GM12878 (cell line): ENCODE measurements around the gene TRPC1. TPM values are rescaled to one million over a fixed set of nuclear protein-coding genes. Genes with fewer than 3 reads are reported as not detected.

Source experiments
- ATAC-seq: fragments of 200-7000 bp; cut with Tn5 transposase; 3 replicates; pipeline ENCODE4 v1.9.1; 2020; ENCODE audit warnings: mild to moderate bottlenecking, moderate library complexity
- BruUV-seq: library from RNA; stranded (reverse); fragments of 400-500 nt; replicated peaks from 2 replicates; lab custom pipeline; 2021; lab: Mats Ljungman, UMichigan
- CTCF ChIA-PET: fragments of 300-600 bp; sonication (Branson Sonifier 250); formaldehyde crosslinking; extraction: SDS; loops from one replicate; lab custom pipeline; 2021; ENCODE audit warnings: inconsistent platforms; lab: Yijun Ruan, JAX
- POLR2A ChIA-PET: fragments of 350-600 bp; formaldehyde crosslinking; extraction: SDS; loops from one replicate; lab custom pipeline; 2021; ENCODE audit warnings: inconsistent platforms; lab: Charles Lee
- RAD21 ChIA-PET: fragments of 300-600 bp; sonication (Branson Sonifier 250); formaldehyde crosslinking; loops from one replicate; lab custom pipeline; 2023; ENCODE audit warnings: antibody characterized with exemption; ENCODE audit not compliant: unreplicated experiment; lab: Charles Lee
- SMC1A ChIA-PET: fragments of 300-600 bp; sonication (Branson Sonifier 250); formaldehyde crosslinking; loops from one replicate; lab custom pipeline; 2023; ENCODE audit not compliant: unreplicated experiment, uncharacterized antibody; lab: Charles Lee
- DNase-seq: peaks from one replicate; pipeline ENCODE4 v3.0.0-alpha.2; 2011; ENCODE audit warnings: low read depth, low spot score
- FAIRE-seq: peaks from 3 replicates; lab custom pipeline; 2011; peaks lifted over from hg19 to GRCh38; lab: Jason Lieb, UNC
- H2AFZ ChIP-seq: 2 replicates; pipeline ENCODE4 v1.6.0; 2011; ENCODE audit warnings: low read depth, low read length, control low read depth; ENCODE audit not compliant: control insufficient read depth
- H3K27ac ChIP-seq: 2 replicates; pipeline ENCODE4 v1.5.1; 2011; ENCODE audit warnings: control low read depth; ENCODE audit not compliant: control insufficient read depth, insufficient read depth
- H3K27me3 ChIP-seq, 2 experiments: replicated peaks in 1 of 2; 2 replicates each; pipeline versions ENCODE4 v1.6.0 to v1.6.1; 2011; ENCODE audit warnings: low read length in 1 of 2; ENCODE audit not compliant: control insufficient read depth in 2 of 2, insufficient read depth in 2 of 2
- H3K36me3 ChIP-seq, 2 experiments: 2 replicates each; pipeline ENCODE4 v1.5.1; 2011; ENCODE audit warnings: low read length in 1 of 2; ENCODE audit not compliant: control insufficient read depth in 2 of 2, insufficient read depth in 2 of 2
- H3K4me1 ChIP-seq: 2 replicates; pipeline ENCODE4 v1.6.1; 2011; ENCODE audit warnings: mild to moderate bottlenecking, low read length, moderate library complexity, mixed read lengths; ENCODE audit not compliant: control insufficient read depth, insufficient read depth
- H3K4me2 ChIP-seq: 2 replicates; pipeline ENCODE4 v1.6.0; 2011; ENCODE audit warnings: control low read depth; ENCODE audit not compliant: control insufficient read depth, insufficient read depth
- H3K4me3 ChIP-seq: fragments of 200-600 bp; sonication (generic); 2 replicates; pipeline ENCODE4 v1.5.1; 2016
- H3K79me2 ChIP-seq: 2 replicates; pipeline ENCODE4 v1.6.0; 2011; ENCODE audit warnings: low read length; ENCODE audit not compliant: control insufficient read depth, insufficient read depth
- H3K9ac ChIP-seq: 2 replicates; pipeline ENCODE4 v1.8.0; 2011; ENCODE audit warnings: low read length, control low read depth, mixed read lengths; ENCODE audit not compliant: control insufficient read depth, insufficient read depth
- H3K9me3 ChIP-seq: replicated peaks from 3 replicates; pipeline ENCODE4 v1.5.1; 2011; ENCODE audit warnings: mild to moderate bottlenecking, low read length; ENCODE audit not compliant: control insufficient read depth, insufficient read depth
- H4K20me1 ChIP-seq: 2 replicates; pipeline ENCODE4 v1.6.0; 2011; ENCODE audit not compliant: control insufficient read depth, insufficient read depth
- CBFB ChIP-seq: IDR thresholded peaks from 2 replicates; pipeline ENCODE4 v1.6.1; 2016; ENCODE audit warnings: antibody characterized with exemption, low read depth
- CEBPZ ChIP-seq: fragments of 150-350 bp; IDR thresholded peaks from 2 replicates; pipeline ENCODE4 v1.6.1; 2016; ENCODE audit warnings: low read depth, low read length
- CTCF ChIP-seq, 3 experiments: IDR thresholded peaks in 2 of 3; conservative IDR thresholded peaks in 1 of 3; 2 replicates each; pipeline ENCODE4 v1.5.1; 2011; ENCODE audit warnings: low read depth in 3 of 3, low read length in 3 of 3, mild to moderate bottlenecking in 3 of 3, control low read depth in 2 of 3, moderate library complexity in 2 of 3, inconsistent platforms in 1 of 3, mixed read lengths in 1 of 3; ENCODE audit not compliant: control insufficient read depth in 2 of 3, insufficient read depth in 1 of 3; ENCODE audit errors: extremely low read depth in 1 of 3
- E2F8 ChIP-seq: fragments of 450-650 bp; IDR thresholded peaks from 2 replicates; pipeline ENCODE4 v1.6.1; 2018; ENCODE audit warnings: mild to moderate bottlenecking, low read depth, moderate library complexity; ENCODE audit not compliant: partially characterized antibody
- E4F1 ChIP-seq: fragments of 450-650 bp; IDR thresholded peaks from 2 replicates; pipeline ENCODE4 v1.6.1; 2018; ENCODE audit warnings: borderline replicate concordance, mild to moderate bottlenecking; ENCODE audit not compliant: partially characterized antibody
- NFIC ChIP-seq: IDR thresholded peaks from 2 replicates; pipeline ENCODE4 v1.6.1; 2012; ENCODE audit warnings: low read depth, mild to moderate bottlenecking, inconsistent platforms, low read length, moderate library complexity
- NFXL1 ChIP-seq: fragments of 450-650 bp; IDR thresholded peaks from 2 replicates; pipeline ENCODE4 v1.6.1; 2017; ENCODE audit warnings: antibody characterized with exemption, mild to moderate bottlenecking, borderline replicate concordance
- RELA ChIP-seq: fragments of 450-650 bp; IDR thresholded peaks from 2 replicates; pipeline ENCODE4 v1.8.0; 2014; ENCODE audit warnings: borderline replicate concordance; ENCODE audit not compliant: partially characterized antibody
- SMARCA5 ChIP-seq: fragments of 450-650 bp; IDR thresholded peaks from 2 replicates; pipeline ENCODE4 v1.6.1; 2017; ENCODE audit warnings: mild to moderate bottlenecking
- SPI1 ChIP-seq: IDR thresholded peaks from 2 replicates; pipeline ENCODE4 v1.6.1; 2011; ENCODE audit warnings: low read depth, mild to moderate bottlenecking, low read length, moderate library complexity, borderline replicate concordance; ENCODE audit not compliant: insufficient read depth
- STAT1 ChIP-seq: fragments of 450-650 bp; conservative IDR thresholded peaks from 2 replicates; pipeline ENCODE4 v1.6.1; 2014; ENCODE audit warnings: antibody characterized with exemption, mild to moderate bottlenecking
- WRNIP1 ChIP-seq: IDR thresholded peaks from 2 replicates; pipeline ENCODE4 v1.6.1; 2011; ENCODE audit warnings: low read depth, low read length, improper control_type of control experiment, borderline replicate concordance
- WGBS: methylation state at CpG from one replicate; pipeline ENCODE4 v1.1.6; 2016; ENCODE audit warnings: low lambda C conversion rate; ENCODE audit not compliant: insufficient replicate concordance, insufficient coverage; ENCODE audit errors: missing lambda C conversion rate; 5-methylcytosine and 5-hydroxymethylcytosine counted together
- in situ Hi-C: fragments of 300-500 bp; cut with MboI; formaldehyde crosslinking; loops from 9 replicates; pipeline ENCODE4 v1.14.3; 2018; ENCODE audit warnings: mixed read lengths
- intact Hi-C: fragments of 100-400 bp; cut with micrococcal nuclease; formaldehyde crosslinking; loops from one replicate; pipeline ENCODE4 v1.14.2; 2022; ENCODE audit not compliant: unreplicated experiment
- polyA plus RNA-seq, 11 experiments: library from polyadenylated mRNA; depleted of rRNA in 4 of 11; unstranded in 6 of 11; stranded (reverse) in 5 of 11; fragments of >200 nt; fragmentation: Nextera tagmentation in 4 of 11; fragmentation: Illumina TruSeq in 1 of 11; extraction: Ambion mirVana in 4 of 11; extraction: Trizol in 1 of 11; gene quantifications; 1 replicate in 1 of 11; 2 replicates in 10 of 11; pipeline versions ENCODE4 v1.2.1 to v1.2.3, GENCODE V29; 2011 to 2016; ENCODE audit warnings: inconsistent platforms in 2 of 11, missing spikeins in 2 of 11, low read depth in 1 of 11
- total RNA-seq, 4 experiments: library from RNA; depleted of rRNA in 3 of 4; stranded (reverse); fragments of >200 nt in 3 of 4; fragmentation: Illumina TruSeq in 1 of 4; extraction: Trizol in 1 of 4; gene quantifications; 2 replicates each; pipeline versions ENCODE4 v1.2.1 to v1.2.3, GENCODE V29; 2013 to 2021

Gene TRPC1
- total and polyA plus RNA-seq, 10 of the 15 experiments (the other 5 are each of a cell fraction or from before 2014, with no cell fraction given), result 0.05 to 2.9 (median 0.17) TPM

GRCh38 chr3:142690613-142691012, 33.2 kb upstream of the TRPC1 start:
- H3K27me3 ChIP-seq, result no peaks in the 10 kb centered on the region
- H3K4me1 ChIP-seq, result no peaks in the 10 kb centered on the region
- H3K36me3 ChIP-seq, result no peaks in the 10 kb centered on the region
- in situ Hi-C loops, result no loop called here
- ChIA-PET RAD21 (no interaction called here), POLR2A (no interaction called here), CTCF (no interaction called here), SMC1A (no interaction called here)
- no TSS peak for BruUV-seq
- H3K9ac ChIP-seq, result no peak overlapping the region
- no peaks in the 10 kb centered on the region for H4K20me1 ChIP-seq
- no peaks in the 10 kb centered on the region for H3K79me2 ChIP-seq
- H3K9me3 ChIP-seq, result no peaks in the 10 kb centered on the region
- no peak overlapping the region for H3K4me3 ChIP-seq
- no peak overlapping the region for H3K4me2 ChIP-seq
- 20% methylated on average over 2 of the region's 2 CpGs for WGBS
- no peak overlapping the region for H3K27ac ChIP-seq
- FAIRE-seq (no peak), ATAC-seq (no peak), DNase-seq (no peak)
- H2AFZ ChIP-seq, result no peak overlapping the region
- intact Hi-C loops, result no loop called here
- TF ChIP-seq WRNIP1 (no peak), CEBPZ (no peak), RELA (no peak), STAT1 (no peak), CTCF (IDR thresholded peaks at IDR 0.05 in 2 of 3, conservative IDR thresholded peaks at IDR 0.05 in 1 of 3; ENCODE audit: control insufficient read depth in 2 of 3, extremely low read depth in 1 of 3, insufficient read depth in 1 of 3, low read depth in 3 of 3, low read length in 3 of 3) (no peak), SPI1 (no peak), NFXL1 (no peak), CBFB (no peak), E2F8 (no peak), E4F1 (no peak), SMARCA5 (no peak), NFIC (no peak)
